Cardiac muscle cell (in vitro differentiated cells and primary cell): Measurements from ENCODE around the gene LUC7L3. TPM values are rescaled to one million over a fixed set of nuclear protein-coding genes. Genes with fewer than 3 reads are reported as not detected.
"Not testable (repeated sequence)": the region's sequence is repeated elsewhere in the genome, so short reads cannot be mapped to it uniquely, and the experiment has no call there.

Experiments
- DNase-seq, 2 donors: peaks; one replicate each; pipeline versions ENCODE4 v3.0.0 to v3.0.0-alpha.2; 2010 to 2017; ENCODE audit warnings: low read depth in 1 of 2, low spot score in 1 of 2
- H3K27ac ChIP-seq: fragments of 200-600 bp; sonication (generic); 2 replicates; pipeline ENCODE4 v1.5.1; 2016
- H3K27me3 ChIP-seq: fragments of 200-600 bp; sonication (generic); 2 replicates; pipeline ENCODE4 v1.6.0; 2016; ENCODE audit warnings: control low read depth
- H3K36me3 ChIP-seq: fragments of 200-600 bp; sonication (generic); 2 replicates; pipeline ENCODE4 v1.5.1; 2016; ENCODE audit warnings: control low read depth
- H3K4me1 ChIP-seq: fragments of 200-600 bp; sonication (generic); 2 replicates; pipeline ENCODE4 v1.8.1; 2017; ENCODE audit warnings: low read depth, mild to moderate bottlenecking, mixed run types
- H3K4me3 ChIP-seq: fragments of 200-600 bp; sonication (generic); 2 replicates; pipeline ENCODE4 v1.5.1; 2016; ENCODE audit warnings: mild to moderate bottlenecking
- H3K9me3 ChIP-seq: fragments of 200-600 bp; sonication (generic); 2 replicates; pipeline ENCODE4 v1.5.1; 2017; ENCODE audit warnings: low read depth, mild to moderate bottlenecking, control low read depth
- polyA plus RNA-seq: library from polyadenylated mRNA; unstranded; fragments of >200 nt; fragmentation: Nextera tagmentation; extraction: Ambion mirVana; gene quantifications from 2 replicates; pipeline ENCODE4 v1.2.1, GENCODE V29; 2016
- total RNA-seq: library from RNA; depleted of rRNA; stranded (reverse); fragments of >200 nt; gene quantifications from 2 replicates; pipeline ENCODE4 v1.2.3, GENCODE V29; 2016
- TF ChIP-seq, protein P1 (sequence below): IDR thresholded peaks from 2 replicates; pipeline ENCODE4 v1.5.1; 2012; ENCODE audit warnings: low read depth, mild to moderate bottlenecking, low read length

LUC7L3 gene
- total and polyA plus RNA-seq, 2 experiments from 2014 or later: 289 to 398 TPM

DNA sequence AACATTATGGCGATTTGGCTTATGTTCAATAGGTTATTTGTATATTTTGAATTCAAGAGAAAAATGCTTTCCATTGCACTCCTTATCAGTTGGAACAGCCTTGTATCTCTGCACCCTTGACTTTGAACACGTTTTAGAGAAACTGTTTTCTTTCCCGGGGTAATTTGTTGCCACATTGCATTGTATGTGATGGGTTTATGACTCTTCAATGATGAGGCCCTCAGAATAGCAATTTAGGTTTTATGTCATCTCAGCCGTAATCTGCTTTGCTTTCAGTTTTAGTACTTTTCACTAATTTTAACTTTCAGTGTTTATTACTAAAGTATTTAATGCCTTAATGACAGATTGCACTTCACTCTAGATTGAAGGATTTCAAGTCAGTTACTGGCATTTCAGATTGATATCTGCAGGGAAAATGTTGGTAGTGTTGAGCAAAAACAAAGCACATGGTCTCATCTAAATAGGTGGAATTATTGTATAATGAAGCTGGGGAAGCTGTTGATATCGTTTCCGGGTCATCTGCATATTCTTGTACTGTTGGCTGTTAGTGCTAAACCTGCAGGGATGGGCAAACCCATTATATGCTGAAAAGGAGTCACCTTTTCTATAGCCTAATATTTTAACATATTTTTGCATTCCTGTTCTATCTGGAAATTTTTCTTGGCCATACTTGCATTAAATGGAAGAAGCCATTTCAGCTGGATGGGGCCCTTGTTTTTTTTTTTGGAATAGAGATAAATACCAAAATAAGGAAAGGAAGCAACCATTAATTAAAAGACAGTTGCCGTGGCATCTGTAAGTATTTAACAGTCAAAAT, 2.0 kb downstream of the LUC7L3 start:
- Histone ChIP-seq H3K27me3 (no peaks in the 10 kb centered on the region), H3K4me1 (peaks cover 39% of the 10 kb centered on the region), H3K9me3 (no peaks in the 10 kb centered on the region), H3K36me3 (no peaks in the 10 kb centered on the region), H3K4me3 (peak overlapping the region; percentile 85), H3K27ac (peak overlapping the region; percentile 13)
- TF ChIP-seq, protein P1, sequence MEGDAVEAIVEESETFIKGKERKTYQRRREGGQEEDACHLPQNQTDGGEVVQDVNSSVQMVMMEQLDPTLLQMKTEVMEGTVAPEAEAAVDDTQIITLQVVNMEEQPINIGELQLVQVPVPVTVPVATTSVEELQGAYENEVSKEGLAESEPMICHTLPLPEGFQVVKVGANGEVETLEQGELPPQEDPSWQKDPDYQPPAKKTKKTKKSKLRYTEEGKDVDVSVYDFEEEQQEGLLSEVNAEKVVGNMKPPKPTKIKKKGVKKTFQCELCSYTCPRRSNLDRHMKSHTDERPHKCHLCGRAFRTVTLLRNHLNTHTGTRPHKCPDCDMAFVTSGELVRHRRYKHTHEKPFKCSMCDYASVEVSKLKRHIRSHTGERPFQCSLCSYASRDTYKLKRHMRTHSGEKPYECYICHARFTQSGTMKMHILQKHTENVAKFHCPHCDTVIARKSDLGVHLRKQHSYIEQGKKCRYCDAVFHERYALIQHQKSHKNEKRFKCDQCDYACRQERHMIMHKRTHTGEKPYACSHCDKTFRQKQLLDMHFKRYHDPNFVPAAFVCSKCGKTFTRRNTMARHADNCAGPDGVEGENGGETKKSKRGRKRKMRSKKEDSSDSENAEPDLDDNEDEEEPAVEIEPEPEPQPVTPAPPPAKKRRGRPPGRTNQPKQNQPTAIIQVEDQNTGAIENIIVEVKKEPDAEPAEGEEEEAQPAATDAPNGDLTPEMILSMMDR: no peak
- DNase-seq: no peak

DNA sequence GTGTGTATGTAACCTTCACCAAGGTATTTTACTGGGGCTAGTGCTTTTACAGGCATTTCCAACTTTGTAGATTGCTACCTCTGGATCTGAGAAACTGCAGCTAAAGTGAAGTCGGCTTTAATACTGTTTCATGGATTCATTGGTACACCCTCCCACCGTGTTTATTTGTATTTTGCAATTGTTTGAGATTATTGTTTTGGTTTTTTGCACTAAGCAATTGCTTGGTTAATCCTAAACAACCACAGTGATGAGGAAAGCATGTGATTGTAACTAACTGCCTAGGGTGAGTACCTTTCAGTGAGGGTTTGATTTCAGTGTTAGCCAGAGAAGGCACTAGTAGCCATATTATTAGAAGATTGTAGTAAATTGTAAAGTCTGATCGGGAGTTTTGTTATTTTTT, 3.3 kb downstream of the LUC7L3 start:
- Histone ChIP-seq H3K4me1 (peaks cover 39% of the 10 kb centered on the region), H3K36me3 (no peaks in the 10 kb centered on the region), H3K27me3 (no peaks in the 10 kb centered on the region), H3K4me3 (no peak overlapping the region), H3K9me3 (no peaks in the 10 kb centered on the region), H3K27ac (no peak overlapping the region)
- TF ChIP-seq, protein P1: no peak
- DNase-seq: no peak

DNA sequence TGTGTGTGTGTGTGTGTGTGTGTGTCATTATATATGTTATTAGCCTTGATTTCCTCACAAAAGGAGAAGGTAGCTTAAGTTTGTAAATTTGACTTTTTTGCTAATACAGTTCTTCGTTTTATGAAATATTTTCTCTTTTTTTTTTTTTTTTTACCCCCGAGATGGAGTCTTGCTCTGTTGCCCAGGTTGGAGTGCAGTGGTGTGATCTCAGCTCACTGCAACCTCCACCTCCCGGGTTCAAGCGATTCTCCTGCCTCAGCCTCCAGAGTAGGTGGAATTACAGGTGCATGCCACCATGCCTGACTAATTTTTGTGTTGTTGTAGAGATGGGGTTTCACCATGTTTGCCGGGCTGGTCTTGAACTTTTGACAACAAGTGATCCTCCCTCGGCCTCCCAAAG, 5.2 kb downstream of the LUC7L3 start:
- H3K9me3 ChIP-seq, H3K27ac ChIP-seq, H3K27me3 ChIP-seq, H3K4me3 ChIP-seq, H3K36me3 ChIP-seq, DNase-seq: not testable (repeated sequence)
- peaks cover 39% of the 10 kb centered on the region for H3K4me1 ChIP-seq

DNA sequence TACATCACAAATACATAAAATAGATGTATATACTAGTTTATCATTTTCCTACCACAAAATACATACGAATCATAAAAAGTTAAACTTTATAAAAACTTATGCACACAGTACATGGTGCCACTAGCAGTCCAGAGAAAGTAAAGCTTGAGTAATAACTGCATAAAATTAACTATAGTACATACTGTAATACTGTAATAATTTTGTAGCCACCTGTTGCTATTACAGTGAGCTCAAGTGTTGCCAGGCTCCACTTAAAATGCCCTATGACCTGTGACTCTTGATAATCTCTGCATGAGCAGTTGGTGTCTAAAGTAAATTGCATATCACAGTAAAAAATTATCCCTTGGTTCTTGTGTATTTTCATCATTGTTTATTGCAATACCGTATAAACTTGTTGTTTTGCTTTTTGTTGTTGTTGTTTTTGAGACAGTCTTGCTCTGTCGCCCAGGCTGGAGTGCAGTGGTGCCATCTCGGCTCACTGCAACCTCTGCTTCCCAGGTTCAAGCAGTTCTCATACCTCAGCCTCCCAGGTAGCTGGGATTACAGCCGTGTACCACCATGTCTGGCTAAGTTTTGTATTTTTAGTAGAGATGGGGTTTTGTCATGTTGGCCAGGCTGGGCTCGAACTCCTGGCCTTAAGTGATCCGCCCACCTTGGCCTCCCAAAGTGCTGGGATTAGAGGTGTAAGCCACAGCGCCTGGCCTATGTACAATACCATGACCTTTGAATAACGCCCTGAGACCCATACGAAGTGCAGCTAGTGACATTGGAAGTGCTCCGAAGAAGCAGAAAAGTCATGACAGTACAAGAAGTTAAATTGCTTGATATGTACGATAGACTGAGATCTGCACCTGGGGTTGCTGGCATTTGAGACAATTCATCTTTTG, 6.6 kb downstream of the LUC7L3 start:
- no peak overlapping the region for H3K4me3 ChIP-seq
- DNase-seq: no peak
- TF ChIP-seq, protein P1: no peak
- peaks cover 46% of the 10 kb centered on the region for H3K4me1 ChIP-seq
- H3K9me3 ChIP-seq: no peaks in the 10 kb centered on the region
- no peaks in the 10 kb centered on the region for H3K36me3 ChIP-seq
- no peak overlapping the region for H3K27ac ChIP-seq
- no peaks in the 10 kb centered on the region for H3K27me3 ChIP-seq

DNA sequence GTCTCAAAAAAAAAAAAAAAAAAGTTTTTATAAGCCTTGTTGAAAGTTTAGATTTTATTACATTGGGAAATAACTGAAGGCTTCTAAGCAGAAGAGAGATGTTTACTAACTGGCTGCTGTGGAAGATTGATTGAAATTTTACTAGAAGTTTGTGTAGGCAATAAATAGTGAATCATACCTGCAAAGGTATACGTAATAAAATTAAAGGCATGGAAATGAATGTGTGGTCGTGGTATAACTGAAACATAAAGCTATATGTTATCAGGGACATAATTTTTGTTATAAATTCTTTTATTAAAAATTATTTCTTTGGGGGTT, 8.7 kb downstream of the LUC7L3 start:
- H3K36me3 ChIP-seq: no peaks in the 10 kb centered on the region
- H3K9me3 ChIP-seq: no peaks in the 10 kb centered on the region
- H3K27me3 ChIP-seq: no peaks in the 10 kb centered on the region
- H3K27ac ChIP-seq: no peak overlapping the region
- H3K4me3 ChIP-seq: no peak overlapping the region
- TF ChIP-seq, protein P1: no peak
- H3K4me1 ChIP-seq: peaks cover 33% of the 10 kb centered on the region
- DNase-seq: no peak
